GM20000 (cell line): ENCODE data around the gene ANO7.

Source experiments
- DNase-seq: peaks from one replicate; pipeline ENCODE4 v3.0.0; 2012; ENCODE audit warnings: low spot score
- TF ChIP-seq, protein P1 (sequence below): IDR thresholded peaks from 2 replicates; pipeline ENCODE4 v1.5.1; 2012; ENCODE audit warnings: mild to moderate bottlenecking, control low read depth; ENCODE audit errors: extremely low read depth, missing control alignments

Gene ANO7, protein sequence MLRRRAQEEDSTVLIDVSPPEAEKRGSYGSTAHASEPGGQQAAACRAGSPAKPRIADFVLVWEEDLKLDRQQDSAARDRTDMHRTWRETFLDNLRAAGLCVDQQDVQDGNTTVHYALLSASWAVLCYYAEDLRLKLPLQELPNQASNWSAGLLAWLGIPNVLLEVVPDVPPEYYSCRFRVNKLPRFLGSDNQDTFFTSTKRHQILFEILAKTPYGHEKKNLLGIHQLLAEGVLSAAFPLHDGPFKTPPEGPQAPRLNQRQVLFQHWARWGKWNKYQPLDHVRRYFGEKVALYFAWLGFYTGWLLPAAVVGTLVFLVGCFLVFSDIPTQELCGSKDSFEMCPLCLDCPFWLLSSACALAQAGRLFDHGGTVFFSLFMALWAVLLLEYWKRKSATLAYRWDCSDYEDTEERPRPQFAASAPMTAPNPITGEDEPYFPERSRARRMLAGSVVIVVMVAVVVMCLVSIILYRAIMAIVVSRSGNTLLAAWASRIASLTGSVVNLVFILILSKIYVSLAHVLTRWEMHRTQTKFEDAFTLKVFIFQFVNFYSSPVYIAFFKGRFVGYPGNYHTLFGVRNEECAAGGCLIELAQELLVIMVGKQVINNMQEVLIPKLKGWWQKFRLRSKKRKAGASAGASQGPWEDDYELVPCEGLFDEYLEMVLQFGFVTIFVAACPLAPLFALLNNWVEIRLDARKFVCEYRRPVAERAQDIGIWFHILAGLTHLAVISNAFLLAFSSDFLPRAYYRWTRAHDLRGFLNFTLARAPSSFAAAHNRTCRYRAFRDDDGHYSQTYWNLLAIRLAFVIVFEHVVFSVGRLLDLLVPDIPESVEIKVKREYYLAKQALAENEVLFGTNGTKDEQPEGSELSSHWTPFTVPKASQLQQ

DNA sequence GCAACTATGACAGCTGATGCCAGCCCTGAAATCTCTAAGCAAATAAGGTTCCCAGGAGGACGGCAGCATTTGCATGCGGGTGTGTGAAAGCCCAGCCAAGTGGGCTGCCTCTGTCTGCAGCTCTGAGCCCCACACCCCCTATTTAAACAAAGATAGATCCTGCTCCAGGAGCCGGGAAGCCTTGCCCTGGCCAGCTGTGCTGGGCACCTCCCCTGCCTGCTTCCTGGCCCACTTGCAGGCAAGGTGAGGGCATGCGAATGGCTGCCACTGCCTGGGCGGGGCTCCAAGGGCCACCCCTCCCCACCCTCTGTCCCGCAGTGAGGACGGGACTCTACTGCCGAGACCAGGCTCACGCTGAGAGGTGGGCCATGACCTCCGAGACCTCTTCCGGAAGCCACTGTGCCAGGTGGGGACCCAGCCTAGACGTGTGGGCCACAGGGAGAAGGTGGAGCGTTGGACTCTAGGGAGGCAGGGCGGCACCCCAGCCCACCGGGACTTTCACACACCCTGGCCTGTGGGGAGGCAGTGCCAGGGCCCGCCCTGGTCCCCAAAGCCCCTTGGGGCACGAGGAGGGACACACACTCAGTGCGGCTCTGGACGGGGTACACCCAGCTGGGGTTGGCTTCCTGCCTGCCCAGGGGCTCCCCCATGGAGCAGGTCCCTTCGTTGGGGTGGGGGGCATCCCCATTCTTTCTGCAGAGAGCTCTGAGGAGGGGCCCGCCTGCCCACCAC is at the start of gene ANO7:
TSS of gene ANO7 (plus strand) at position 317 of the 732 bp plus-strand sequence. CDS start 1,387 bp downstream, outside the sequence.
- TF ChIP-seq, protein P1, sequence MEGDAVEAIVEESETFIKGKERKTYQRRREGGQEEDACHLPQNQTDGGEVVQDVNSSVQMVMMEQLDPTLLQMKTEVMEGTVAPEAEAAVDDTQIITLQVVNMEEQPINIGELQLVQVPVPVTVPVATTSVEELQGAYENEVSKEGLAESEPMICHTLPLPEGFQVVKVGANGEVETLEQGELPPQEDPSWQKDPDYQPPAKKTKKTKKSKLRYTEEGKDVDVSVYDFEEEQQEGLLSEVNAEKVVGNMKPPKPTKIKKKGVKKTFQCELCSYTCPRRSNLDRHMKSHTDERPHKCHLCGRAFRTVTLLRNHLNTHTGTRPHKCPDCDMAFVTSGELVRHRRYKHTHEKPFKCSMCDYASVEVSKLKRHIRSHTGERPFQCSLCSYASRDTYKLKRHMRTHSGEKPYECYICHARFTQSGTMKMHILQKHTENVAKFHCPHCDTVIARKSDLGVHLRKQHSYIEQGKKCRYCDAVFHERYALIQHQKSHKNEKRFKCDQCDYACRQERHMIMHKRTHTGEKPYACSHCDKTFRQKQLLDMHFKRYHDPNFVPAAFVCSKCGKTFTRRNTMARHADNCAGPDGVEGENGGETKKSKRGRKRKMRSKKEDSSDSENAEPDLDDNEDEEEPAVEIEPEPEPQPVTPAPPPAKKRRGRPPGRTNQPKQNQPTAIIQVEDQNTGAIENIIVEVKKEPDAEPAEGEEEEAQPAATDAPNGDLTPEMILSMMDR: no peak
- no peak for DNase-seq

DNA sequence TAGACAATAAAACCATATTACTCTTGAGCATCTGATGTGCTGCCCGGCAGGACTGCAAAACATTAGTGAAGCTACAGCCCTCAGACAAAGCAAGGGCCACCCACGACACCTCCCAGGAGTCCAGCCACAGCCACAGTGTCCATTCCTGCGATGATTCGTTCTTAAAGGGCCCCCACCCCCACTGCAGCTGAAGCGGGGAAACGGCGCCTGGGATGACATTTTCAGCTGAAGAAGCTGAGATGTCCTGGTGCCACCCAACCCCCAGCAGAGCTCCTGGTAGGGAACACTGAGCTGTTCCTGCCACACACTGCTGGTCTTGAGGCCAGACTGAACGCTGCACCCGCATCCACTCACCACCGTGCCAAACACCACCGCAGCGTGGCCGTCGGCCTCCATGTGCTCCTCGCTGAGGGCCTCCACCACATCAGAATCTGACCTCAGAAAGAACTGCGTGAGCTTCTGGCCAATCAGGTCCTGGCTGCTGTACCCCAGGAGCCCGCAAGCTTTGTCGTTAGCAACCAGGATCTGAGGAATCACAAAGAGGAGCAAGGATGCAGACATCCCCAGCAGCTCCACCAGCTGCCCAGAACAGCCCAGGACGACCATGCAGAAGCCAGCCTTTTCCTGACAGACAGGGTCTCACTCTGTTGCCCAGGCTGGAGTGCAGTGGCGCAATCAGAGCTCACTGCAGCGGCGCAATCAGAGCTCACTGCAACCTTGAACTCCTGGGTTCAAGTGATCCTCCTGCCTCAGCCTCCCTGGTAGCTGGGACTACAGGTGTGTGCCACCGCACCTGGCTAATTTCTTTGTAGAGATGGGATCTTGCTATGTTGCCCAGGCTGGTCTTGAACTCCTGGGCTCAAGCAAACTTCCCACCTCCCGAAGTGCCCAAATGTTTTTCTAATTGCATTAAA is 48.7 kb upstream of the ANO7 start:
- TF ChIP-seq, protein P1: no peak
- DNase-seq: no peak

GRCh38 chr2:241140445-241140840 is 48.0 kb upstream of the ANO7 start:
- DNase-seq: no peak
- TF ChIP-seq, protein P1: no peak

- DNase-seq: no peak
- TF ChIP-seq, protein P1: no peak
Observed at GRCh38 chr2:241141214-241141770, 47.2 kb upstream of the ANO7 start.

DNA sequence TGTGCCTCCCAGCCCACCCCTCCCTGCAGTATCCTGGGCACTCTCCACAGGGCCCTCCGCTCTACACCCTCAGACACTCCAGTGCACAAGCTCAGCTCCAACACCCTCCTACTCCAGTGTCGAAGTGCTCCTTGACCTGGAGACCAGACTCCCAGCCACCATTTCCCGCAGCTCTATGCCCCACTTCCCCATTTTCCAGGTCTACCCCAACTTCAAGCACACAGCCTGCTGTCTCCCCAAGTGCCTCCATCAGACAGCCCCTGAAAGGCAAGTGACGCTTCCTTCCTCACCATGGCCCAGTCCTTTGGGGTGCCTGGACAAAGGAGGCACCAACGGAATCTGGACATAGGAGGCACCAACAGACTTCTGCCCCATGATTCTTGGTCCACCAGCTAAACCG is 46.4 kb upstream of the ANO7 start:
- TF ChIP-seq, protein P1: no peak
- no peak for DNase-seq

DNA sequence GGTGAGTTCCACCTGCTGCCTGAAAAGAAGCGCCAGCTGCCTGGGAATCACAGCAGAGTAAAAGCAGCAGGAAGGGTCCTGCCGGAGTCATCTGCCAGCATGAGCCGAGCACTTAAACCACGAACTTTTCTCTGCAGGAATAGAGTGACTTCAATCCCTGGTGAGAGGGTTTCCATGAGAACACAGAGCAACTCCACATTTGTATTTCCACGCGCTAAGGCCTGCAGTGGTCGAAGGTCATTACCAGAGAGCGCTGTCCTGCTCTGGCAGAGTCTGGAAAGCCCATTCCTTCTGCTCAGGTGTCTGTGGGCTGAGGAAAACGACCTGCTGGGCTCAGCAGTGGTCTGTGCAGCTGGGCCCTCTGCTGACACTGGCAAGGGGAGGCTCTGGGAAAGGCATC is 45.9 kb upstream of the ANO7 start:
- DNase-seq: no peak

More for the DNA sequence above, 45.9 kb upstream of the ANO7 start:
- TF ChIP-seq, protein P1: no peak
